OCI-LY1 (cell line): ENCODE data around the gene FBLN2.

ENCODE experiments used
- EZH2 ChIP-seq: fragments of 200-600 bp; sonication (generic), shearing (Covaris generic); IDR thresholded peaks from 2 replicates; pipeline ENCODE4 v1.8.0; 2017; ENCODE audit warnings: borderline replicate concordance, mixed run types, mild to moderate bottlenecking, antibody characterized with exemption, low read length, moderate library complexity, mixed read lengths
- TF ChIP-seq, protein P1 (sequence below): fragments of 200-600 bp; sonication (generic), shearing (Covaris generic); IDR thresholded peaks from 2 replicates; pipeline ENCODE4 v1.5.1; 2017; ENCODE audit warnings: mild to moderate bottlenecking, antibody characterized with exemption, low read length, moderate library complexity, mixed read lengths

DNA sequence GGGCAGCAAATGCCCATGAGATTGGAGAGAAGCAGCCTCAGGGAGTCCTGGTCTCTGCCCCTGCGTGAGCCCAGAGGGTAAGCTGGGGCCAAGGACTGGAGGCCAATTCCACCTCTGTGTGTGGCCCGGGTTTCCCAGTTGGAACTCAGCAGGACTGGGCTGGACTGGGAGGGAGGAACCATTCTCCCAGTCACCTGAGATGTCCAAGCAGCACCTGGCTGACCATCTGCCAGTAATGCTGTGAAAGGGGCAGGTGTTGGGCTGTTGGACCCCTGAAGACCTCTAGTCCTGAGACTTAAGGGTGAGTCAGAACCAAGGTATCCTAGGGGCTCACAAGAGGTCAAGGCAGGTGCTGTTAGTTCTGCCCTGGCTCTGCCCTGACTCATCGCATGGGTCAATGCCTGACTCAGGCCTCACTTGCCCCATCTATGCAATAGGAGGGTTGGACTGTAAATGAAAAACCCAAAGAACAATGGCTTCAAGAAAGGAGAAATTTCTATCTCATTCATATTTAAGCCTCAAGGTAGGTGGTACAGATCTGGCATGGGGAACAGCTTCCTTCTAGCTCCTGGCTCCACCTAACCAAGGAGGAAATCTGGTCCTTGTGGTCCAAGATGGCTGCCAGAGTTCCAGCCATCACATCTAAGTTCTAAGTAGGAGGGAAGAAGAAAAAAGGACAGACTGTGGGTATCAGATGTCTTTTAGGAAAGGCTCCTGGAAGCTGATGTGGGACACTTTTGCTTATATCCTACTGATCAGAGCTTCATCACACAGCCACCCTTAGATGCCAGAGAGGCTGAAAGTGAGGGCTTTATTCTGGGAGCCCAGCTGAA lies 111.3 kb downstream of the FBLN2 start:
- TF ChIP-seq EZH2, result no peak
- TF ChIP-seq, protein P1, sequence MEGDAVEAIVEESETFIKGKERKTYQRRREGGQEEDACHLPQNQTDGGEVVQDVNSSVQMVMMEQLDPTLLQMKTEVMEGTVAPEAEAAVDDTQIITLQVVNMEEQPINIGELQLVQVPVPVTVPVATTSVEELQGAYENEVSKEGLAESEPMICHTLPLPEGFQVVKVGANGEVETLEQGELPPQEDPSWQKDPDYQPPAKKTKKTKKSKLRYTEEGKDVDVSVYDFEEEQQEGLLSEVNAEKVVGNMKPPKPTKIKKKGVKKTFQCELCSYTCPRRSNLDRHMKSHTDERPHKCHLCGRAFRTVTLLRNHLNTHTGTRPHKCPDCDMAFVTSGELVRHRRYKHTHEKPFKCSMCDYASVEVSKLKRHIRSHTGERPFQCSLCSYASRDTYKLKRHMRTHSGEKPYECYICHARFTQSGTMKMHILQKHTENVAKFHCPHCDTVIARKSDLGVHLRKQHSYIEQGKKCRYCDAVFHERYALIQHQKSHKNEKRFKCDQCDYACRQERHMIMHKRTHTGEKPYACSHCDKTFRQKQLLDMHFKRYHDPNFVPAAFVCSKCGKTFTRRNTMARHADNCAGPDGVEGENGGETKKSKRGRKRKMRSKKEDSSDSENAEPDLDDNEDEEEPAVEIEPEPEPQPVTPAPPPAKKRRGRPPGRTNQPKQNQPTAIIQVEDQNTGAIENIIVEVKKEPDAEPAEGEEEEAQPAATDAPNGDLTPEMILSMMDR, result no peak
